Fibroblast of skin of right quadriceps (primary cell): ENCODE data around the gene KBTBD12.

Experiments
- DNase-seq: peaks from one replicate; pipeline ENCODE4 v3.0.0-alpha.2; 2013

Gene KBTBD12

DNA sequence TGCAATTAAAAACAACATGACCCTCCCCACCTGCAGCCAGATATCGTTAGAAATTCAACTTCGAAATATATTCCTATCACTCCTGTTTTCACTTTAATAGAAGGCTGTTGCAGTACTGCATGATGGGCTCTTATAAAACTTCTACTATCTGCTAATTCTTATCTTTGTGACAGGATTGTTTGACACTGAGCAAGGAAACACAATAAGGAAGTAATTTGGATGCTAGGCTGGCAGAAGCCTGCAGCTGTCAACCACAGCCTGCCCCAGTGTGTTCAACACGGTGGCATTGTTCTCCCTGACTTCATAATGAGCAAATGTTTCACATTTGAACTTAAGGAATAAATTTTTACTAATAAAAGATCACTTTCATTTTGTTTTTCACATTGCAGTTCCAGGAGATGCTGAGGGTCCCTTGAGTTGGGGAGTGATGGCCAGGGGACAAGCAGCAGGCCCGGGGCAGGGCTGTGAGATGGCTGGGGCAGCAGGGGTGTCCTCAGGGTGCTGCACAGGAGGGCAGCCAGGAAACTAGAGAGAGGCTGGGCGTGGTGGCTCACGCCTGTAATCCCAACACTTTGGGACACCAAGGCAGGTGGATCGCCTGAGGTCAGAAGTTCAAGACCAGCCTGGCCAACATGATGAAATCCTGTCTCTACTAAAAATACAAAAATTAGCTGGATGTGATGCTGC, 72.4 kb downstream of the KBTBD12 start:
- no peak for DNase-seq

DNA sequence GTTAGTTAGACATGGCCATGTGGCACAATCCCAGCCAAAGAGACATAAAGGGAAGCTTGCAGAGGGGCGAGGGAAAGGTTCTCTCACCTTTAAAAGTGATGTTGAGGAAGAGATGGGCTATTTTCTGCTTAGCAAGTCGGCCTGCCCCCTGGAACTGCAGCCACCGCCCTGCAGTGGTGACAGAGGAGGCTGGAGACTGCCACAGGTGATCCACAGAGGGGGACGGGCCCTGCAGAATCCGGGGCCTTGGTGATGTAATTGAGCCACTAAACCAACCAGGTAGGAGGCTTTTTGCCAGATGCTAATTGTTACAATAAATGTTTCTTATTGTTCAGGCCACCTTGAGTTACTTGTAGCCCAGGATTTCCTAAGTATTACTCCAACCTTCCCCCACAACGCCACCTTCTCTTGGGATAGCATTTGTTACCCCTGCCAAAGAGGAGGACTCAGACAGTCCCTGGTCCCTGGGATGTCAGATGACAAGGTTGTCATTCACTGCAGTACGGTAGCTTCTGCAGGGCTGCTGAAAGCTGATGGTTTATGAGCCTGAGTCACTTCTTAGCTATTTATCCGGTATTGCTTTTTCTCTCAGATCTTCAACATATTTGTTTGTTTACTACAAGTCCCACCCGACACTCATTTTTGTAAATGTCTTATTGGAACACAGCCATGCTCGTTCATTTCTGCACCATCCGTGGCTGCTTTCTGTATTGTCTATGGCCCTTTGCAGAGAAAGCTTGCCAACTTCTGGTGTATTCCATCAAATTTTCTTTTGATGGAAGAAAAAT, 73.9 kb downstream of the KBTBD12 start:
- DNase-seq: no peak

DNA sequence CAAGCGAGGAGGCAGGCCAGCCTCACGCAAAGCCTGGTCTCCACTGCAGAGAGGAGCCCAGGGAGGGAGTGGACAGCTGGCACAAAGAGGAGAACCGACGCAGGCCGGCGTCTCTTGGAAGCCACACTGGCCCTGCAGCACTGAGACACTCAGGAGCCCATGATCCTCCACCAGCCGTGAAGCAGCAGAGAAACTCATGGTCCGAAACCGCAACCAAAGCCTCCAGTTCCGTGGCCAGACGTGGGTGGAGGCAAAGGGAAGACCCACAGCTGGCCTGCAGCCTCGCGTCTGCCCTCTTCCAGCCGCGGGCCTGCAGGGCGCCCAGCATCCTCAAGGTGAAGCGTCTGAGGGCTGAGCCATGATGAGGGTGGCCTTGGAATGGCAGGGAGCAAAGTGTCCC, 75.0 kb downstream of the KBTBD12 start:
- no peak for DNase-seq

DNA sequence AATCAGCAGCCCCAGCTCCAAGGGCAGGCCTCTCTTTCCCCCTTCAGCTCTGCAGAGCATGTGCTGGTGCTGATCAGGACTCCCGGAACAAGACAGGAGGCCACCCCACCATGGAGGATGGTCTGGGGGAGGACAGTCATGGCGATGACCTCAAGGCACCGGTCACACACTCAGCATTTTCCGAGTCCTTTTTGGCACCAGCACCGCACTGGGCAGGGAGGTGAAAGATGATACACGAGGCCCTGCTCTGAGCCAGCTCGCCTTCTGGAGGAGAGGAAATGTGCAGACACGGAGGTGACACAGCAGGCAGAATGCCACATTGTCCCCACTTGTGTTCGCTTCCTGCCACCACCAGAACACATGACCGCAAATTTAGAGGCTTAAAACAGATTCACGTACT, 75.4 kb downstream of the KBTBD12 start:
- no peak for DNase-seq

DNA sequence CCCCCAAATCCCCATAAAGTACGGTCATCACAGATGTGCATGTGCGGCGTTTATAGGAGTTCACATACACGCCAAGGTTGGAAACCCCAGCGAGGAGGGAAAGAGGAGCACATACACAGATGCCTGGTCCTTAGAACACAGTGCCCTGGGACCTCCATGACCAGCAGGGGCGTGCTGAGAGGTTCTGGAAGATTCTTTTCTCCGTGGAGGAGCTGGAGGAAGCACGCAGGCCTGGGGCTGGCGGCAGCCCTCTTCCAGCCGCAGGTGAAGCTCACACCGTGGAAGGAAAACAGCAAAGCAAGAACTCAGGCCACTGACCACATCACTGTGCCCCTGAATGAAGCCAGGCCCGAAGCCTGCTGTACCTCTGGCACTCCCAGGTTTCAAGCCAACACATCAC, 76.2 kb downstream of the KBTBD12 start:
- no peak for DNase-seq

DNA sequence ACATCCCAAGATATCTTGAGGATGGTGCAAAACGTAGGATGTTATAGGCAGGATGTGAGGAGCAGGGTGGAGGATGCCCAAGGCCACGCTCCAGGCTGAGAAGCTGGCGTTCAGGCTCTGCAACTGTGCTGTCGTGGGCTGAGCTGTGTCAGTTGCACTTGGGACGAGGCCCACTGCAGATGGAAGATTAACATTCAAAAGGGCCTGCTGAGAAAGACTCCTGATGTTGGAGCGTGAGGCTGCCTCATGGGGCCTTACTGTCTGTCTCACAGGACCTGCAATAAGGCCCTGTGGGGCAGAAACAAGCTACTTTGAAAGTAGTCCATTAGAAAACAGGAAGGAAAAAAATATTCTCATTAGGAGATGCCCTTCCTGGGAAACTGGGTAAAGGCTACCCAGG, 76.6 kb downstream of the KBTBD12 start:
- no peak for DNase-seq

DNA sequence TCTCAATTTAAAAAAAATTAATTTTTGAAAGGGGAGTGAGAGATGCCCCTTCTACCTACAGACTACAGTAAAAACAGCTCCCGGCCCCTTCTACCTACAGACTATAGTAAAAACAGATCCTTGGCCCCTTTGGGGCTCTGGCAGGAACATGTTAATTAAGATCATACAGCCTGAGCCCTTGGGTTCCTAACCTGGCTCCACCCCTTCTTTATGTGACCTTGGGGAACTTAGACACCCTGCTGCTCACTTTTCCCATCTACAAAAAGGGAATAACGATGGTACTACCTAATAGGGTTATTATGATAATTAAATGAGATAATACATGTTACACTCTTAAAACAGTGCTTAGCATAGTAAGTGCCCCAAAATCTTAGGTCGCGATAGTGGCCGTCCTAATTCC, 77.1 kb downstream of the KBTBD12 start:
- DNase-seq: no peak

DNA sequence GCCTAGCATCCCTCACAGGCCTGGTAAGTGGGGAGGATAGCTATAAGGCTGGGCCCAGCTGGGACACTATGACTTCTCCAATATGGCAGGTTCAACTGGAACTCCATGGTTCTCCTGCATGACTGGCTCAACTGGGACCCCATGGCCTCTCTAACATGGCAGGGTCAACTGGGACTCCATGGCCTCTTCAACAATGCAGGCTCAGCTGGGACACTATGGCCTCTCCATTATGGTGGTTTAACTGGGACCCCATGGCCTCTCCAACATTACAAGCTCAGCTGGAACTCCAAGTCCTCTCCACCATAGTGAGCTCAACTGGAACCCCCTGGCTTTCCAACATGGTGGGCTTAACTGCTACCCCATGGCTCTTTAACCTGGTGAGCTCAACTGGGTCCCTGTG, 79.0 kb downstream of the KBTBD12 start:
- DNase-seq: no peak

DNA sequence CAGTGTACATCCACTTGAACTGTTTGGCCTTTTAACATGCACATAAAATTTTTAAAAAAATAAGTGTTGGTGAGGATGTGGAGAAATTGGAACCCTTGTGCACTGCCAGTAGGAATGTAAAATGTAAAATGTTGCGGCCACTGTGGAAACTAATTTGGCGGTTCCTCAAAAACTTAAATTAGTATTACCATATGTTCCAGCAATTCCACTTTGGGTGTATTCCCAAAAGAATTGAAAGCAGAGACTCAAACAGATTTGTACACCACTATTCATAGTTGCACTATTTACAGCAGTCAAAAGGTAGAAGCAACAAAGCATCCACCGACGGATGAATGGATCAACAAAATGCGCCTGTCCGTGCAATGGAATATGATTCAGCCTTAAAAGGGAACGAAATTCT, 82.0 kb downstream of the KBTBD12 start:
- DNase-seq: no peak

DNA sequence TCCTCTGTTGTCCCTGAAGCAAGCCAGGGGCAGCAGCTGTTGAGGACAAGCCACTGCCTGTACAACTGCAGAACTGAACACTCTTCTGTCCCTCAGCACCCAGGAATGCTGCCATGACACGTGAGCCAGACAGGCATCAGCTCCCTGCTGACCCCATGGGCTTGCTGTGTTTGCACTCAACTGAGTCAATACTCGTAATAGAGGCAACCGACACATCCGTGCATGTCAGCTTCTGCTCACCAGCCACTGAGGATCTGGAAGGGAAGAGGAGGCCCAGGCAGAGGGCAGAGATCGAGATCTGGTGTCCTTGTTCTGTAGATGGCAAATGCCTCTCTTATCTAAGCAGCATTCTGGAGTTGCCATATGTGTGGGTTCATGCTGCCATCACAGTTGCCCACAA, 82.9 kb downstream of the KBTBD12 start:
- no peak for DNase-seq

DNA sequence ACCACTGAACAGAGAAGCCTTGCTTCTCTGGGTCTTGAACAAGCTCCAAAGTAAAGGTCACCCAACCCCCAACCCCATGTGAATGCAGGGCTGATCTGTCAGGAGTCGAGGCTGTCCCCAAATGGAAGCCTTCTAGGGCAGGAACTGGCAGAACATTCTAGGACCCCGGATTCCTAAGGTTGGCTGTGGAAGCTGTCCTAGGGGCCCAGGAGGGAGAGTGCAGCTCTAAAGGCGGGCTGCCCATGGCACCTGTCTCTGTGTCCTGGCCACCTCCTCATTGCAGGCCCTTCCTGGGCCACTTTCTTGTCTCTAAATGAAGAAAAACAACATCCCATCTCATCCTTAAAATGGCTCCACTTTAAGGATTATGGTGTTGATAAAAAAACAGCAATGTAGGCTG, 83.6 kb downstream of the KBTBD12 start:
- DNase-seq: no peak

DNA sequence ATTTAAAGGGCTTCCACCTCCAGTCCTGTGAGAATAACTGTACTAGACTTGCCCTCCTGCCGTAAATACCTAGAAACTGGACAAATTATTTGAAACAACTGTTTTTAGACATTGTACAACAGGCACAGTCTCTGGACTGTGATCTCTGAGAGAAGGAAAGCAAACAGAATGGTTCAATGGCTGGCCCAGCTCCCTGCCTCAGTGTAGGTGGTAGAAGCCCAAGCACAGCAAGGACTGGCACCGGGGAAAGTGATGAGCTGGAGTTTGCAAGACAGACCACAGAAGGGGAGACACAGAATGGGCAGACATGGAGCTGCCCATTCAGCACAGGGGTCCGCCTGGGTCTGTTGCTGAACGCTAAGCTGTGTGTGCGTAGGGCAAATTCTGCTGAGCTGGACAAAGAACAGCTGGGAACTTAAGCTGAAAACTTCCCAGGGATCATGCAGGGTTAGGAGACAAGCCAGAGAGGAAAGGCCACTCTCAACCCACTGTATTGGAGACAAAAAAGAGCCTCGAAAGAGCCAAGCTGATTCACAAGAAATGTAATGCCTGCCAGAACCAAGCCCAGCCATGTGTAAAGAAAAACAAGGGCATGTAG, 84.6 kb downstream of the KBTBD12 start:
- no peak for DNase-seq

DNA sequence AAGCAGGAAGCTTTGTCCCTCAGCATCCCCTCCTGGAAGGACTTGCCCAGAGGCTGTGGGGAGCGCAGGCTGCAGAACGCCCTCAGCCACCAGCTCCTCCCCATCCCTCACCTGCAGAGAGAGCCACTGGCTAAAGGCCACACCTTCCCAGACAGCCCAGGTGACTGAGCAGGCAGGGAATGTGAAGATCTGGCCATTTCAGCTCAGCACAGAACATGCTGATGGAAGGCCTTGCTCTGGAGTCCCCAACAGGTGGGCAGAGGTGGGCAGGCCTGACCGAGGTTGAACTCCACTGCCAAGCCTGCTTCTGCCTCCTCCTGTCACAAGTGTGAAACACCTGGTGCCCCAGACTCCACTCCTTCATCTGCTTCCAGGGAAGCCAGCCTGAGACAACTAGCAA, 86.5 kb downstream of the KBTBD12 start:
- DNase-seq: no peak

DNA sequence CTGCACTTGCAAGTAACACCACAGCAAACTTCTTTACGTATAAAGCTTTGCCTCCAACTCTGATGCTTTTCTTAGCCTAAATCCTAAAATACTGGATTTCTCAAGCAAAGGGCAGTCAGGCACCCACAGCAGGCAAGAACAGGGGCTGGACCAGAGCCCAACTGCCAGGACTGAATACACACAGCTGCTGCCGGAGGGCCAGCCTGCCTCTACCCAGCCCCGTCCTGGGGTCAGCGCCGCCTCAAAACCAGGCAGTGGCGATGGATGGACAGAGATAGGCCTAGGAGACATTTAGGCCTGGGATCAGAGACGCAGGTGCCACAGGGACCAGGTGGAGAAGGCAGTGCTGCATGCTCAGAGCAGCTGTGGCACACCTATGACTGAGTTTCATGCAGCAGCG, 89.6 kb downstream of the KBTBD12 start:
- no peak for DNase-seq

DNA sequence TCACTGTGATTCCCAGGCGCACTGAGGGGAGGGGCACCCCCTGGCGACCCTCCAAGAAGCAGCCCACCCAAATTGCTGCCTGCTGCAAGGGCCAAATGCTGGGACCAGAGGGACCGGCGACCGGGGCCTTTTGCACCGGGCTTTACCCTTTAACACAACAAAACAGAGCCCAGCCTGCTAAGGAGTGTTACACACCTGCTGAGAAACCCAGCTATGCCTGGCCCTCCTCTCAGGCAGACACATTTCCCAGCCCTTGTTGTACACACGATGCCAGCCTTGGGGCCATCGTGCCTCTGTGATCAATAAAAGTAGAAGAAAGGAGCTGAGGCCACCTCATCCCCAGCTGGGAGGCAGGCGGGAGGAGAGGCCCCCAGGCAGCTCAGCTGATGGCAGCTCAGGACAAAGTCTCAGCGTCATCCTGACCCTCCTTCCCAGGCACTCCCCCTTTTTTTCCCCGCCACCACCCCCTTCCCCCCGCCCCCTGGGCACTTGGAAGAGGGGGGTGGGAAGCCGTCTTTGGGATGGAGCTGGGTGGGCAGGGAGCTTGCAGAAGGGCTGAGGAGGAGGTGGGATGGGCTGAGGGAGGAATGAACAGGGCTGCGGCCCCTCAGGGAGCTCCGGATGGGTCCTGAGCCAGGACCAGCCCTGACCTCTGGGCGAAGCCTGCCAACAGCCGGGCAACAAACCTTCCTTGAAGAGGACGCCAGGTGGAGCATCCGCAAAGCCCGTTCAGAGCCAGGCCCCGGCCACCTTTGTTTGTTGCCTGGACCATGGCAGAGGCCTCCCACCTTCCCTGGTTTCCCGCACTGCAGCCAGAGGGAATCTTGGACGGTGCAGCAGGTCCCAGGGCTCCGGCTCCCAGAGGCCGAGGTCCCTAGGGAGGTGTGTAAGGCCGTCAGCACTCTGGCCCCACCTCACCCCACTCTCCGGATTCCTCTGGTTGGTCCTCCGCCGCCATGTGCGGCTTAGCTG, 91.3 kb downstream of the KBTBD12 start:
- no peak for DNase-seq

DNA sequence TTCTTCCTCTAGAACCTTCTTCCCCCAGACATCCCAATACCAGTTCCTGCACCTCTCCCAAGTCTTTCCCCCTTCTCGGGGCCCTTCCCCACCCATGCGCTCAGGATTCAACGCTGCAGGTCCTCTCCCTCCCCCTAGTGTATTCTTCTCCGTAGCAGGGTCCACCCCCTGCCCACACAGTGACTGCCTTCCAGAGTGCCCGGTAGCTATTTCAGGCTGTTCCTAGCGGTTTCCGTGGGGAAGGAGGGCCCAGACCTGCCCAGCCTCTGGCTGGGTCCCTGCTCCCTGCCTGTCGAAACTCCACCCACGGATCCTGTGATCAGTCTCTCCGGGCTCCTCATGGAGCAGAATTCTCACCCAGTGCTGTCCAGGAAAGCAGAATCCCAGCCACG, 92.0 kb downstream of the KBTBD12 start:
- DNase-seq: no peak

DNA sequence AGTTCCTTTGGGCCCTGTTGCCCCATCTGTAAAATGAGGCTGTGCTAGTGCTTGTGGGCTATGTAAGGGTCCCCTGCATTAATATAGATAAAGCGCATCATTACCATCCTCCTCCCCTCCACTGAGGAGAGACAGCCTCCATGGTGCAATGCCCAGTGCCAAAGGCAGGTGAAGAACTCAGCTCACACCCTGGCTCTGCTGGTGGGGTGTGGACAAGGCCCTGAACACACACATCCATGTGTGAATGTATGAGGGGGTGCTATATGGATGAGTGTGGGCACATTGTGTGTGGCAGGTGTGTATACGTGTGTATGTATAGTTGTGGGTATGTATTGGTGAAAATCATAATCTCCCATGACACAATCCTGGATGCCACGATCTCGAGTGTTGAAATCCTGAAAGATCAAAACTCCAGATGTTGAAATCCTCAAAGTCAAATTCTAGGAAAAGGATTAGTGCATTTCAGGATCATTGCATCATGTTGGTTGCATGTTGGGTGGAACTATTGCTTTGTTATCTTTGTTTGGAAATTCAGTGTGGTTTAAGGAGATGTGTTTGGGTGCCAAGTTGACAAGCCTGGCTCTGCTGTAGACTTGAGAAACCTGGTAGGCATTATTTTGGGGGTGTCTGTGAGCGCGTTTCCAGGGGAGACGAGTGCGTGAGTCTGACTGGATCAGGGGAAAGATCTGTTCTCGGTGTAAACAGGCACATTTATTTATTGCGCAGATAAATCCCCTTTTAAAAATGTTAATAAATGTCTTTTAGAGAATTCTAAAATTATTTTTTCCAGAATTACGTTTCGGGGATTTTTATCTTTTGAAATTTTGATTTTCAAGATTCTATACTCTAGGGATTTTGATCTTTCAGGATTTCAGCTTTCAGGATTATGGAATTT, 95.2 kb downstream of the KBTBD12 start:
- peak; percentile 64 for DNase-seq

DNA sequence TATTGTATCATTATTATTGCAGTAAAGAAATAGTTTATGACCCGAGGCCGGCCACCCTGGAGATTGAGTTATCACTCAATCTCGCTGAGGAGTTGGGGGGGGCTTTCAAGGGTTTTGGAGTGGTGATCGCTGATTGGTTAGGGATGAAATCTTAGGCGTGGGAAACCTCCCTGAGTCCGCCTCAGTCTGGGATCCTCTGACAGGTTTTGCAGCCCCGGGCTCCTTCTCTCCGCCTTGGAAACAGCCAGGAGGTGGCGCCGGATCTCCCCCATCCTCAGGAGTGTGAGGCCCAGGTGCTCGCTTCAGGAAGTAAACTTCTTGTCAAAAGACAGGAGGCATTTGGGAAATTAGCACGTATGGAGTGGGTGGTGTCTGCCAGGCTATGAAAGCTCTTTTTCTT, 96.1 kb downstream of the KBTBD12 start:
- DNase-seq: peak; percentile 33

DNA sequence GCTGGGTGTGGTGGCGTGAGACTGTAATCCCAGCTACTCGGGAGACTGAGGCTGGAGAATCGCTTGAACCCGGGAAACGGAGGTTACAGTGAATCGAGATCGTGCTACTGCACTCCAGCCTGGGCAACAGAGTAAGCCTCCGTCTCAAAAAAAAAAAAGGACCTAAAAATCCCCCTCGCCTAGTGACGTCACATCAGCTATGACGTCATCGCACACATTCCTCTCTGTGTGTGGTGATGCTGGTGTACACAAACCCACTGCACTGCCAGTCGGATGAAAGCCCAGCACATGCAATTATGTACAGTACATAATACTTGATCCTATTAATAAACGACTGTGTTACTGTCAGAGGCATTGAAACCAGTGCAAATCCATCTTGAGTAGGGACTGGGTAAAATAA, 97.0 kb downstream of the KBTBD12 start:
- DNase-seq: no peak

DNA sequence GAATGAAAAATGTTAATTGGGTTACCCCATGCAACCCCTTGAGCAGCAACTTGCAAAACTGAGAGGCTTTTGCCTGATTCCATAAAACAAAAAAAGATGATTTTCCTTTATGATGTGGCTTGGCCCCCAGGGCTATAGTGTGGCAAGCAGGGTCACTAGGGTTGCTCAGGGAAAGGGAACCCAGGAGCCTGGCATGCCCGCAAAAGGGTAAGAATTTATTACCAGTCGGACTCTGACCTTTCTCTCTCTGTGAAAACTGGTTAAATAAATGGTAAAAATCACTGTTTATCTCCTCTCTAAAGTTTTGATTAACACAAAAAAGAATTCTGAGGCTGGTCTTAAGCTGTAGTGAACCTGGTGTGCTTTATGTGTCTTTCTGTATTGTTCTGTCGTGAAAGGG, 99.5 kb downstream of the KBTBD12 start:
- no peak for DNase-seq

DNA sequence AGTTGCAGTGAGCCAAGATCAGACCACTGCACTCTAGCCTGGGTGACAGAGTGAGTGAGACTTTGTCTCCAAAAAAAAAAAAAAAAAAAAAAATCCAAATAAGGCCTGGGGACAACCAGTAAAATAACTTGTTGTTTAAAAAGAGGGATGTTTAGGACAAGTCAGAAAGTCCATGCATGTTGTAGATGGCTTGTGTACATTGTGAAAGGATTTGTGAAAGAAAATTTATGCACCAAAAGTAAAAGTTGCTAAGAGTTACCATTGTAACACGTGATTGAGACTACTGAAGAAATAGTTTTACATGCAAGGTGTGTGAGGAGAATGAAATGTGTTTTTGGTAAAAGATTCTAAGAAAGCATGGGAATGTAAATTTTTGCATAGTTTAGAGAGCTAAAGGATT, 101.5 kb downstream of the KBTBD12 start:
- DNase-seq: no peak

DNA sequence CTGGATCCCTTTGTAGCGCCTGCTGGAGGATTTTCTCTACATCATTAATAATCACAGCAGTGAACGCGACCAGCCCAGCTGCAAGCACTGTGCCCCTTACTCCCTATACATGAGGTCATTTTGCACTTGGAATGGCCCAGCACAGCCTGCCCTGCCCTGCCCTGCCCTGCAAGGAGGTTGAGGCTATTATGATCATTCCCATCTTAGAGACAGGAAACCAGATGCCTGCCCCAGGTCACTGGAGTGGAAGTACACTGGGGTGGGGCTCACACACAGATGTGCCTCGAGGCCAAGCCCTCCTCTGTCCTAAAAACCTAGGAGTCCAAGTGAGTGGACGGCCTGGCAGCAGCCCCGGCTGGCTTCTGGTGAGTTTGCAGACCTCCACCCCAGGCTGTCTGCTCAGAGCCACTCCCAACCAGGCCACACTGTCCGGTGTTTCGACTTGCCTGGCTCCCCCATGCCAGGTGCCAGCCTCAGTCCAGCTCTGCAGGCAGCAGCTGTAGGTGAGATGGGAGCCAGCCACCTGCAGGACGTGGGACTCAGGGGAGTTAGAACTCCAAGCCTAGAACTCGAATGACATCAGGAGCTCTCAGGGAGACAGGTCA, 106.8 kb downstream of the KBTBD12 start:
- no peak for DNase-seq
